ENCODE data around the gene PRKN.

PRKN gene

DNA sequence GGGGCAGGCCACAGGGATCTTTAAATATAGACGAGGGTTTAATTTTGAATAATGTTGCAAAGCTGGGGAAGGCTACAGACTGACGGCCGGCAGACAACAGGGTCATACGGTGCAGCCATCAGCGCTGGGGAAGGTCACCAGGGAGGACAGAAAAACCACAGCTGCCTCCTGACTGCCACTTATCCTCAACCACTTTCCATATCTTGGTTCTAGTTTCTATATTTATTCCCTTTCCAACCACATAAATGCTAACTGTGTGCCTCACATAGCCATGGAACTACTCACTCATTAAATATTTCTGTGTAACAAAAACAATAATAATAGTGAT is 1368.0 kb downstream of the PRKN start:
- TF ChIP-seq, protein P1, sequence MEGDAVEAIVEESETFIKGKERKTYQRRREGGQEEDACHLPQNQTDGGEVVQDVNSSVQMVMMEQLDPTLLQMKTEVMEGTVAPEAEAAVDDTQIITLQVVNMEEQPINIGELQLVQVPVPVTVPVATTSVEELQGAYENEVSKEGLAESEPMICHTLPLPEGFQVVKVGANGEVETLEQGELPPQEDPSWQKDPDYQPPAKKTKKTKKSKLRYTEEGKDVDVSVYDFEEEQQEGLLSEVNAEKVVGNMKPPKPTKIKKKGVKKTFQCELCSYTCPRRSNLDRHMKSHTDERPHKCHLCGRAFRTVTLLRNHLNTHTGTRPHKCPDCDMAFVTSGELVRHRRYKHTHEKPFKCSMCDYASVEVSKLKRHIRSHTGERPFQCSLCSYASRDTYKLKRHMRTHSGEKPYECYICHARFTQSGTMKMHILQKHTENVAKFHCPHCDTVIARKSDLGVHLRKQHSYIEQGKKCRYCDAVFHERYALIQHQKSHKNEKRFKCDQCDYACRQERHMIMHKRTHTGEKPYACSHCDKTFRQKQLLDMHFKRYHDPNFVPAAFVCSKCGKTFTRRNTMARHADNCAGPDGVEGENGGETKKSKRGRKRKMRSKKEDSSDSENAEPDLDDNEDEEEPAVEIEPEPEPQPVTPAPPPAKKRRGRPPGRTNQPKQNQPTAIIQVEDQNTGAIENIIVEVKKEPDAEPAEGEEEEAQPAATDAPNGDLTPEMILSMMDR (IDR thresholded peaks at IDR 0.05): no peak

DNA sequence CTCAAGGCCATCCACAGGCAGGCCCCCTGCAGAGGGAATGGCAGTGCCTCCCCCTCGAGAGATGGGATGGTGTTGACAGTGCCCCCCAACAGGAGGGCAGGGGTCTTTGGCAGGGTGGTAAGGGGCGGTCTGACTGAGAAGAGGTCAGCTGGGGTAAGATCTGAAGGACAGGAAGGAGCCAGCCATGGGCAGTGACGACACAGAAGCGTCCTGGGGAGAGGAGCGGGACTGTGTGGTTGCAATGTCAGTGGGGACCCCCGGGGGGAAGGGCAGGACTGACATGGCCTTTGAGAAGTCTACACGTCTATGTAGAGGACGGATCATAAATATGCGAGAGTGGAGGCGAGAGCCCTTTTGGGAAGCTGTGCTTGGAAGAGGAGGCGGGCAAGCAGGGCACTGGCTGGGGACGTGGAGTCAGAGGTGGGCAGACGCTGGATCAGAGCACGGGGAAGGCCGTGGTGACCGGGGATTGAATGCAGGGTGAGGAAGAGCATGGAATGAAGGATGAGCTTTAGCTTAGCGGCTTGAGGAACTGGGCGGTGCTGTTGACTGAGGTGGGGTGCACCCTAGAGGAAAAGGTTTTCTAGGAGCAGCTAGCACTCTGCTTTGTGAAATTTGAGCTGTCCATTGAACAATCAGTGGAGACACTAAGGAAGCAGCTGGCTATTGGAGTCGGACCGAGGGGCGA is 1371.3 kb downstream of the PRKN start:
- TF ChIP-seq, protein P1 (IDR thresholded peaks at IDR 0.05): no peak

DNA sequence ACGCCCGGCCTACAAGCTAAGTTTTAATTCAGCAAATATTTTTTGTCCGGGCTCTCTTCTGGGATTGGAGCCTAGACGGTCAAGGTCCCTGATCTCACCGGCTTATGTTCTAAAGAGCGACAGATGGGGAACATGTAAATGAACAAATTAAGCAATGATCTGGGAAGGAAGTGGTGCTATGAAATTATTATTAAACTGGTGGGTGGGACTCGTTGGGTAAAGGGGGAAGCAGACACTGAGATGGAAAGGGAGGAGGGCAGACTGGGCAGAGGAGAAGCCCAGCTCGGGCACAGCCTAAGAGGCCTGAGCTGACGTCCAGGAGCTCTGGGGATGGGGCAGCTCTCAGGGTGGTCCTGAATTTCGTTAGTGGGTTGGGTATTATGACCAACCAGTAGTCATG is 1371.9 kb downstream of the PRKN start:
- TF ChIP-seq, protein P1 (IDR thresholded peaks at IDR 0.05): no peak

DNA sequence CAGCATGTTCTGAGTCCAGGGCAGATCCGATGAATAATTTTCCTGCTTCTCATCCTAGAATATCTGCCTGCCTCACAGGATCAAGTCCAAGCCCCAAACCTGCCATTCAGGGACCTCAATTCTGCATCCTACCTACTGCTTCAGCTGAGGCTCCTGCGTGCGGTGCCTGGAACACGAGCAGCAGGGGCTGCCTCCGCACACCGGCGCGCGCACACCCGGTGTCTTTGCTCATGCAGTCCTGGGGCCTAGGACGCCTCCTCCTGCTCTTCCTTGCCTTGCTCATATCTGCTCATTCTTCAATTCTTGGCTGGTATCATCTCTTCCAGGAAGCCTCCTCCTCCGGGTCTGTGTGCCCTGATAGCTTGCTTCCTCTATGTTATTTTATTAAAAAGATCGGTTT is 1372.6 kb downstream of the PRKN start:
- TF ChIP-seq, protein P1 (IDR thresholded peaks at IDR 0.05): no peak

DNA sequence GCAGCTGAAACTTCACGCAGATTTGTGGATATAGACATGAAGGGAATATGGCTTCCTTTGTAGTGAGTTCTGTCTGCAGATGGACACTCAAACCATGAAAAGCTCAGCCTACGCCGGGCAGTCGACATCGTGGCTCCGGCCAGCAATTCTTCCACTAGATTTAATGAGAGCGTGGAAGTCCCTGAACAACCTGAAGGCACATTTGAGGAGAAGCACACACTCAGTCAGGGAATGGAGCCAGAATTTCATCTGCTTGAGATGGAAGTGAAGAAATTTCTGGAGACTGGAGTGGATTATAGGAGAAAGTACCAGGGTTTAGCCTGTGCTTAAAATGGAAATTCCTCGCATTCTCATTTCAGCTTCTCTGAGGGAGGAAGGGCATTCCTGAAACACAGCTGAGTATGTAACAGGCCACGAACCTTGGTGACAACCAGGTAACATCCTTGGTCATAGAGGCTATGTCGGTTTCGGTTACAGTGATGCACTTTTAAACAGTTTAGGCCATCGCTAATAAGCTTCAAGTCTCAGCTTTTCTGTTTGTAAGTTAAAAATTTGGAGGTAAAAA is 1373.2 kb downstream of the PRKN start:
- TF ChIP-seq, protein P1 (IDR thresholded peaks at IDR 0.05): no peak

DNA sequence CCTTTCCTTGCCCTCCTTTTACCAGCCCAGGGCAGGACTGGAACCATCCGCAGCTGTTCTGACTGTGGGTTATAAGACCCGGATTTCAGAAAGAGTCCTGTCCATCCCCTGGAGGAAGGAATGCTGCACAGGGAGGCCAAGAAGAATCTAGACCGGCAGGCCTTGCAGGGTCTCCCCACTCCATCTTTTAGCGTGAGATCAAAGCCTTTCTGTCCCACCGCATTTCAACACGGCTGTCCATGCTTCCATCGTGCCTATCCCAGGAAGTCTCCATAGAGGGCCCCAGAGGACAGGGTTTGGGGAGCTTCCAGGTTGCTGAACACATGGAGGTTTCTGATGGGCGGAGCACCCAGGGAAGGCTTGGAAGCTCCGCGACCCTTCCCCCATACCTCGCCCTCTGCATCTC is 1374.4 kb downstream of the PRKN start:
- TF ChIP-seq, protein P1 (IDR thresholded peaks at IDR 0.05): no peak

DNA sequence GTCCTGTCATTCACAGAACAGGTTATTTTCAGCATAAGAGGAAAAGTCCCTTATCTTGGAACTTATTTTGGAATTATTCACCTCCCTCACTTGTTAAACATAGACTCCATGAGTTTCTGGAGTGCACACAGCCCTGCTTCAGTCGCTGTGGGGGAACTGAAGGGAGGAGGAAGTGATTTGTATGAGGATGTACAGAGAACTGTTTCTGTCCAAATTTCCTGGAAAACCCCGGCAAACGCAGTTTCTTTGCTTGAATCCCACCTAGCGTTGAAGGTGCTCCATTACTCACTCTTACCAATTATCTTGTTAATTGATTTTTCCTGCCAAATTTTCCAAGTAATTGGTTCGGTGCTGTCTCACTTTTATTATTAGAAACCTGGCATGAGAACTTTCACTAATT is 1375.7 kb downstream of the PRKN start:
- TF ChIP-seq, protein P1 (IDR thresholded peaks at IDR 0.05): no peak

DNA sequence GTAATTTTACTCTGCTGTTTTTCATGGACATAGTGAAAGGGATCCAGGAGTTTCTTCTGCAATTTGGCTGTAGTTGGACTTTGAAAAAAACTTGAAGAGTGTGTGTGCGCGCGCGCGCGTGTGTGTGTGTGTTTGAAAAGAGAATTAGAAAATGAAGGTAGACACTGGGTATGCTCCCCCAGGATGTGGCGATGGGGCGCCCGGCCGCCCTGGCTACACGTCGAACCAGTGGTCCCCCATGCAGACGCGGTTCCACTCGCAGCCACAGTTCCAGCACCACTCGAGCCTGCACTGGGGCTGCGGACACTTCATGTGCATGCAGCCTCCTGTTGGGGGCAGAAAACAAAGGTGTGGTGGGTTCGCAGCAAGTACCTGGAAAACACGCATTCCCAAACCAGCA is 1377.7 kb downstream of the PRKN start:
- TF ChIP-seq, protein P1 (IDR thresholded peaks at IDR 0.05): no peak

Measured in LNCAP (cell line).